Activated T-cell treated with anti-CD3 and anti-CD28 coated beads, Interleukin-2, amount 50 U/mL, for 24 hours (primary cell): ENCODE results near the gene TRAPPC10.
A peak's percentile ranks its signal among the peaks of the same experiment; 100 is the strongest.
"Not testable (repeated sequence)": the region's sequence is repeated elsewhere in the genome, so short reads cannot be mapped to it uniquely, and the experiment has no call there.

Experiments
- DNase-seq: peaks from one replicate; pipeline ENCODE4 v3.0.0-alpha.2; 2020
- H3K27ac Mint-ChIP-seq: 2 replicates; pipeline ENCODE4 v1.8.0; 2020; ENCODE audit warnings: mild to moderate bottlenecking, mixed read lengths
- H3K27me3 Mint-ChIP-seq: 2 replicates; pipeline ENCODE4 v1.8.0; 2020; ENCODE audit warnings: mixed read lengths
- H3K36me3 Mint-ChIP-seq: 2 replicates; pipeline ENCODE4 v1.8.0; 2020; ENCODE audit warnings: low read depth, mixed read lengths
- H3K4me1 Mint-ChIP-seq: 2 replicates; pipeline ENCODE4 v1.8.0; 2020; ENCODE audit warnings: low read depth, mixed read lengths
- H3K4me3 Mint-ChIP-seq: 2 replicates; pipeline ENCODE4 v1.8.0; 2020; ENCODE audit warnings: mild to moderate bottlenecking, moderate library complexity, mixed read lengths
- H3K9me3 Mint-ChIP-seq: 2 replicates; pipeline ENCODE4 v1.8.0; 2020; ENCODE audit warnings: mixed read lengths

Gene TRAPPC10

GRCh38 chr21:44085491-44086321 lies 73.6 kb downstream of the TRAPPC10 start:
- H3K36me3 Mint-ChIP-seq, result peaks cover 98% of the 10 kb centered on the region

GRCh38 chr21:44086636-44087425 lies 74.7 kb downstream of the TRAPPC10 start:
- Mint-ChIP-seq H3K9me3 (no peaks in the 10 kb centered on the region), H3K4me3 (no peak overlapping the region), H3K4me1 (peaks cover 86% of the 10 kb centered on the region), H3K36me3 (peaks cover 93% of the 10 kb centered on the region), H3K27ac (peak overlapping the region; percentile 97), H3K27me3 (no peaks in the 10 kb centered on the region)
- DNase-seq, result peak; percentile 28

More at GRCh38 chr21:44085491-44086321, 73.6 kb downstream of the TRAPPC10 start:
- no peaks in the 10 kb centered on the region for H3K27me3 Mint-ChIP-seq
- H3K4me3 Mint-ChIP-seq, result peak overlapping the region; percentile 67
- H3K4me1 Mint-ChIP-seq, result peaks cover 96% of the 10 kb centered on the region
- DNase-seq, result peak; percentile 26
- H3K27ac Mint-ChIP-seq, result peak overlapping the region; percentile 97
- H3K9me3 Mint-ChIP-seq, result no peaks in the 10 kb centered on the region

- H3K4me1 Mint-ChIP-seq, result peaks cover 78% of the 10 kb centered on the region
- H3K36me3 Mint-ChIP-seq, result peaks cover 92% of the 10 kb centered on the region
- H3K9me3 Mint-ChIP-seq, result no peaks in the 10 kb centered on the region
- peak; percentile 30 for DNase-seq
- peak overlapping the region; percentile 53 for H3K4me3 Mint-ChIP-seq
- no peaks in the 10 kb centered on the region for H3K27me3 Mint-ChIP-seq
- peak overlapping the region; percentile 97 for H3K27ac Mint-ChIP-seq
Measured at GRCh38 chr21:44087426-44088400, 75.6 kb downstream of the TRAPPC10 start.

- Mint-ChIP-seq H3K27ac (peak overlapping the region; percentile 97), H3K36me3 (peaks cover 92% of the 10 kb centered on the region), H3K4me1 (peaks cover 71% of the 10 kb centered on the region), H3K27me3 (no peaks in the 10 kb centered on the region), H3K4me3 (no peak overlapping the region), H3K9me3 (no peaks in the 10 kb centered on the region)
- peak; percentile 21 for DNase-seq
Measured at GRCh38 chr21:44088401-44088780, 76.3 kb downstream of the TRAPPC10 start.

GRCh38 chr21:44089001-44089911 lies 77.1 kb downstream of the TRAPPC10 start:
- H3K36me3 Mint-ChIP-seq, result peaks cover 93% of the 10 kb centered on the region
- peaks cover 63% of the 10 kb centered on the region for H3K4me1 Mint-ChIP-seq
- H3K27ac Mint-ChIP-seq, result peak overlapping the region; percentile 97
- H3K4me3 Mint-ChIP-seq, result peak overlapping the region; percentile 11
- peak; percentile 42 for DNase-seq
- H3K27me3 Mint-ChIP-seq, result no peaks in the 10 kb centered on the region
- no peaks in the 10 kb centered on the region for H3K9me3 Mint-ChIP-seq

- peaks cover 56% of the 10 kb centered on the region for H3K4me1 Mint-ChIP-seq
- peak; percentile 30 for DNase-seq
- H3K36me3 Mint-ChIP-seq, result peaks cover 88% of the 10 kb centered on the region
Measured at GRCh38 chr21:44090325-44090724, 78.2 kb downstream of the TRAPPC10 start.

GRCh38 chr21:44092211-44092610 lies 80.1 kb downstream of the TRAPPC10 start:
- Mint-ChIP-seq H3K4me1 (peaks cover 37% of the 10 kb centered on the region), H3K9me3 (no peaks in the 10 kb centered on the region), H3K27me3 (no peaks in the 10 kb centered on the region), H3K27ac (peak overlapping the region; percentile 27), H3K36me3 (peaks cover 73% of the 10 kb centered on the region), H3K4me3 (no peak overlapping the region)
- DNase-seq, result peak; percentile 5

More at GRCh38 chr21:44090325-44090724, 78.2 kb downstream of the TRAPPC10 start:
- no peak overlapping the region for H3K4me3 Mint-ChIP-seq
- H3K9me3 Mint-ChIP-seq, result no peaks in the 10 kb centered on the region
- H3K27me3 Mint-ChIP-seq, result no peaks in the 10 kb centered on the region
- H3K27ac Mint-ChIP-seq, result peak overlapping the region; percentile 89

GRCh38 chr21:44093761-44094160 lies 81.7 kb downstream of the TRAPPC10 start:
- DNase-seq, result peak; percentile 15
- Mint-ChIP-seq H3K36me3 (peaks cover 57% of the 10 kb centered on the region), H3K4me3 (no peak overlapping the region), H3K27me3 (no peaks in the 10 kb centered on the region), H3K9me3 (no peaks in the 10 kb centered on the region), H3K4me1 (peaks cover 22% of the 10 kb centered on the region), H3K27ac (peak overlapping the region; percentile 47)

GRCh38 chr21:44094832-44095231 lies 82.7 kb downstream of the TRAPPC10 start:
- H3K27me3 Mint-ChIP-seq, result no peaks in the 10 kb centered on the region
- peak overlapping the region; percentile 47 for H3K27ac Mint-ChIP-seq
- H3K9me3 Mint-ChIP-seq, result no peaks in the 10 kb centered on the region
- H3K4me3 Mint-ChIP-seq, result no peak overlapping the region
- peaks cover 48% of the 10 kb centered on the region for H3K36me3 Mint-ChIP-seq
- H3K4me1 Mint-ChIP-seq, result peaks cover 12% of the 10 kb centered on the region
- no peak for DNase-seq

GRCh38 chr21:44098507-44098906 lies 86.4 kb downstream of the TRAPPC10 start:
- not testable (repeated sequence) for DNase-seq, H3K4me3 Mint-ChIP-seq, H3K4me1 Mint-ChIP-seq, H3K27ac Mint-ChIP-seq, H3K27me3 Mint-ChIP-seq, H3K9me3 Mint-ChIP-seq
- peaks cover 17% of the 10 kb centered on the region for H3K36me3 Mint-ChIP-seq

- H3K4me3 Mint-ChIP-seq, H3K27me3 Mint-ChIP-seq, H3K27ac Mint-ChIP-seq, DNase-seq, H3K4me1 Mint-ChIP-seq, H3K9me3 Mint-ChIP-seq: not testable (repeated sequence)
- H3K36me3 Mint-ChIP-seq, result peaks cover 13% of the 10 kb centered on the region
Measured at GRCh38 chr21:44098964-44099363, 86.9 kb downstream of the TRAPPC10 start.

- H3K36me3 Mint-ChIP-seq, H3K27ac Mint-ChIP-seq, H3K4me1 Mint-ChIP-seq, H3K27me3 Mint-ChIP-seq, H3K9me3 Mint-ChIP-seq: not testable (repeated sequence)
- peak within 1 kb of the TSS; percentile 56 for H3K4me3 Mint-ChIP-seq
- peak; percentile 77 for DNase-seq
Measured at GRCh38 chr21:44107026-44107501, 95.0 kb downstream of the TRAPPC10 start, which contains the start of gene PWP2. TSS of gene PWP2 (plus strand) at chr21:44107399. CDS start at chr21:44107417, 18 bp downstream.

GRCh38 chr21:44107589-44107988 lies 95.5 kb downstream of the TRAPPC10 start:
- H3K27ac Mint-ChIP-seq, H3K9me3 Mint-ChIP-seq, H3K27me3 Mint-ChIP-seq, H3K4me1 Mint-ChIP-seq, DNase-seq, H3K36me3 Mint-ChIP-seq: not testable (repeated sequence)
- peak overlapping the region; percentile 56 for H3K4me3 Mint-ChIP-seq
